WI38 (cell line): ENCODE measurements around the gene CD8A.
"Not testable (repeated sequence)": the region's sequence is repeated elsewhere in the genome, so short reads cannot be mapped to it uniquely, and the experiment has no call there.

Experiments used
- H3K4me3 ChIP-seq: 2 replicates; pipeline ENCODE4 v1.5.1; 2011; ENCODE audit warnings: low read depth, mild to moderate bottlenecking, control low read depth, low read length
- TF ChIP-seq, protein P1 (sequence below): IDR thresholded peaks from 2 replicates; pipeline ENCODE4 v1.5.1; 2012; ENCODE audit warnings: low read depth, mild to moderate bottlenecking, control low read depth, low read length

Gene CD8A

DNA sequence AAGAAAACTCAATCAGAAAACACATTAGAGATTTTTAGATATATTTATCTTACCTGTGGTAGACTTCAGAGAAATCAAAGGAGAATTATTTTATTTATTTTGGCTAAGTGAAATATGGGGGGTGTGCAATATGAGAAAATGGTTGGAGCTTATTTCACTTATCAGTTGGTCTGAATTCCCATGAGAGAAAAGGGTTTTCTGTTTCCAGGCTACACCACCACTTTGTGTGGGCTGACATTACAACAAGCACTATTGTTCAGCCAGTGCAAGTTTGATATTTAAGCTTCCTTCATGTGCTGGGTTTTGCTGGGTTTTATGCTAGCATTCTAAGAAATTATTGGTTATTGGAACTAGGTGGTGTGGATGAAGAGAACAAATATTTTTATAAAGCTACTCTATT, 37.1 kb downstream of the CD8A start:
- TF ChIP-seq, protein P1, sequence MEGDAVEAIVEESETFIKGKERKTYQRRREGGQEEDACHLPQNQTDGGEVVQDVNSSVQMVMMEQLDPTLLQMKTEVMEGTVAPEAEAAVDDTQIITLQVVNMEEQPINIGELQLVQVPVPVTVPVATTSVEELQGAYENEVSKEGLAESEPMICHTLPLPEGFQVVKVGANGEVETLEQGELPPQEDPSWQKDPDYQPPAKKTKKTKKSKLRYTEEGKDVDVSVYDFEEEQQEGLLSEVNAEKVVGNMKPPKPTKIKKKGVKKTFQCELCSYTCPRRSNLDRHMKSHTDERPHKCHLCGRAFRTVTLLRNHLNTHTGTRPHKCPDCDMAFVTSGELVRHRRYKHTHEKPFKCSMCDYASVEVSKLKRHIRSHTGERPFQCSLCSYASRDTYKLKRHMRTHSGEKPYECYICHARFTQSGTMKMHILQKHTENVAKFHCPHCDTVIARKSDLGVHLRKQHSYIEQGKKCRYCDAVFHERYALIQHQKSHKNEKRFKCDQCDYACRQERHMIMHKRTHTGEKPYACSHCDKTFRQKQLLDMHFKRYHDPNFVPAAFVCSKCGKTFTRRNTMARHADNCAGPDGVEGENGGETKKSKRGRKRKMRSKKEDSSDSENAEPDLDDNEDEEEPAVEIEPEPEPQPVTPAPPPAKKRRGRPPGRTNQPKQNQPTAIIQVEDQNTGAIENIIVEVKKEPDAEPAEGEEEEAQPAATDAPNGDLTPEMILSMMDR: no peak
- H3K4me3 ChIP-seq: no peak overlapping the region

DNA sequence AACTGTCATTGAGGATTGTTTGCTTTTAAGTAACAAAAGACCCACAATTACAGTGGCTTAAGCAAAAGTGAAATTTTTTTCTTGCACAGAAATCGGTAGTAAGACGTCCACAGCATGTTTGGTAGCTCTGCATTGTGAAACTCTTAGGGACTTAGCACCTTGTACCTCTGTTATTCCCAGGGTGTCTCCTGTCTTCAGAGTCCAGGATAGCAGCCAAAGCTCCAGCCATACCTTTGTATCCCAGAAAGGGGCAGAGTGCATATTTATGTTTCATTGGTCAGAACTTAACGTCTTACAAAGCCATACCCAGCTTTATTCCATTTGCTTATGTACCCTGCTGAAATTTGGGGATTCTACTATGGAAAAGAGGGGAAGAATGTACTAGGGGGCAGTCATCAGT, 37.8 kb downstream of the CD8A start:
- TF ChIP-seq, protein P1: no peak
- H3K4me3 ChIP-seq: no peak overlapping the region

DNA sequence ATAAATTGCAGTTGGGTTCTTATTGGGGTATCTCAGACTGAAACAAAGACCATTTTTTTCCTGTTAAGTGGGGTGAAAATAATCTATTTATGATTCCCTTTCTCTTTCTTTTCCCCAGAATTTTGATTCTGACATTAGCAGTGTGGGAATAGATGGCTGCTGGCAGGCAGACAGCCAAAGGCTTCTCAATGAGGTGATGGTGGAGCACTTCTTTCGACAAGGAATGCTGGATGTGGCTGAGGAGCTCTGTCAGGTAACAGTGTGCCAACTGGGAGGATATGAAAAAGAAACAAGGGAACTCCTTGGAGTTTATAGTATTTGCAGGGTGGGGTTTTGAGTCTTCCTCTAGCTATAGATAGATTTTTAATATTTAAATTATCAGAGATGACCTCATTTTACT, 38.9 kb downstream of the CD8A start:
- TF ChIP-seq, protein P1: no peak

GRCh38 chr2:86750240-86750839, 40.4 kb downstream of the CD8A start:
- TF ChIP-seq, protein P1: no peak
- no peak overlapping the region for H3K4me3 ChIP-seq

More for the DNA sequence above, 38.9 kb downstream of the CD8A start:
- no peak overlapping the region for H3K4me3 ChIP-seq

- H3K4me3 ChIP-seq: no peak overlapping the region
- TF ChIP-seq, protein P1: no peak
These were observed 42.7 kb downstream of the CD8A start for GRCh38 chr2:86747711-86748639.

DNA sequence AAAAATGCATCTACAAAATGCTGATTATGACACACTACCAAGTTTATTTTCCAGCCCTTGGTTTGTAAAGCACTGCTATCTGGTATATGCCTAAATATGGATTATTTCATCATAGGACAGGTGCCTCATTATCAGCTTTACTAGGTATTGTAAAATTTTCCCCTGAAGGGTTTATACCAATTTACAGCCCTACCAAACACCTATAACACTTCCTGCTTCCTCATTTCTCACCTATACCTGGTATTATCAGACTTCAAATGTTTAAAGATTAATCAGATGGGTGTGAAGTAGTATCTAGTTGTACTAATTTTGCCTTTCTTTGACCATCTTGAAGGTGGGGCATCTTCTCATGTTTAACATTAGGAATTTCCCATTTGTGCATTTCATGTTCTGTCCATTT, 43.8 kb downstream of the CD8A start:
- H3K4me3 ChIP-seq: no peak overlapping the region
- TF ChIP-seq, protein P1: no peak

GRCh38 chr2:86744152-86744551, 46.6 kb downstream of the CD8A start:
- TF ChIP-seq, protein P1: no peak
- no peak overlapping the region for H3K4me3 ChIP-seq

DNA sequence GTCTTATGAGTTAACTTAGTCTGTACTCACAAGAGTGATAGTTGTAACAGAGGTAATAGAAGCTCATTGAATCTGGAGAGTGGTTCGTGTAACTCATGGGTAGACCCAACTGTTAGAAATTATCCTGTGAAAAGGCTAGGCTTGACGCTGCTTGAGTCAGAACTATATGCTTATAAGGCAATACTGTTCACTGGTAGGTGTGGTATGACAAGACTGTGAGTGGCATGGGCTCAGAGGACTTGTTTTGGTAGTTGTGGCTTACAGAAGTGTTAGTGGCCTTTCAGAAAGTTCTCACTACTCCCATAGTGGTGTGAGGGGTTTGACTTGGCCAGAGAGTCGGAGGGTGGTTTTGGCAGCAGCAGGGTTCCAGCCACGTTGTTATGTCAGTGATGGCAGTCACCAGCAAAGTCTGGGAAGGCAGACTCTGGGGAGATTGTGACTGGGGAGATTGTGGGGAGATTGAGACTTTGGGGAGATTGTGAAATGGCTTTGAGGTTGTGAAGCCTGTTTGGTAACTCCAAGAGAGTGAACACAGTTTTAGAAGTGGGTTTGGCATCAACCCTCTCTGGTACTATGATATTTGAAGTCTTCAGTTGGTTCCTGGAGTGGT, 48.7 kb downstream of the CD8A start:
- H3K4me3 ChIP-seq: not testable (repeated sequence)

DNA sequence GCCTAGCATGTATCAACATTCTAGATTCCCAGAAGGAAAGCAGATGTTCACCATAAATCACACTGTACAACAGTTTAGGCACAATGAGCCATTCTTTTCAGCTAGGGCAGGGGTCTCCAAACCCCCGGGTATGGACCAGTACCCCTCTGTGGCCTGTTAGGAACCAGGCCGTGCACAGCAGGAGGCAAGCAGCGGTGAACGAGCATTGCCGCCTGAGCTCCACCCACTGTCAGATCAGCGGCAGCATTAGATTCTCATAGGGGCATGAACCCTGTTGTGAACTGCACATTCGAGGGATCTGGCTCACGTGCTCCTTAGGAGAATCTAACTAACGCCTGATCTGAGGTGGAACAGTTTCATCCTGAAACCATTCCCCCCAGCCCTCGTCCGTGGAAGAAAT, 50.8 kb downstream of the CD8A start:
- not testable (repeated sequence) for H3K4me3 ChIP-seq

DNA sequence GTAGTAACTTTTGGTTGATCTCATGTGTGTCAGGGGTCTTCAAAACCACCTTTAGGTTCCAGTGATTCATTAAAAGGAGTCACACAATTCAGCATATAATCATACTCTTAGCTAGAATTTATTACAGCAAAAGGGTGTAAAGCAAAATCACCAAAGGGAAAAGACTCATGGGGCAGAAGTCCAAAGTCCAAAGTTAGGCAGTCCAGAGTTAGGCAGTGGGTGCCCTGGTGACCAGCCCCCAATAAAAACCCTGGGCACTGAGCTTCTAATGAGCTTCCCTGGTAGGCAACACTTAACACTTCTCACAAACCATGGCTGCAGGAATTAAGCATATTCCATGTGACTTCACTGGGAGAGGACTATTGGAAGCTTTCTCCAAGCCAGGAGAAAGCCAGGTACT, 51.2 kb downstream of the CD8A start:
- H3K4me3 ChIP-seq: not testable (repeated sequence)
